Measurements from ENCODE around the gene CTIF.

CTIF gene

GRCh38 chr18:48821251-48821590, 282.4 kb downstream of the CTIF start:
- no peak for TF ChIP-seq EP300 (IDR thresholded peaks at IDR 0.05; ENCODE audit: borderline replicate concordance)
- TF ChIP-seq TCF12 (IDR thresholded peaks at IDR 0.05; ENCODE audit: low read depth), result no peak
- TF ChIP-seq MAX (IDR thresholded peaks at IDR 0.05), result no peak
- no peak for TF ChIP-seq NFIC (IDR thresholded peaks at IDR 0.05)
- TF ChIP-seq USF1 (IDR thresholded peaks at IDR 0.05), result no peak
- no peak for TF ChIP-seq REST (IDR thresholded peaks at IDR 0.05; ENCODE audit: low read depth)
- TF ChIP-seq CEBPB (IDR thresholded peaks at IDR 0.05), result no peak
- no peak for TF ChIP-seq ZBTB7A (IDR thresholded peaks at IDR 0.05; ENCODE audit: low read depth)
- no peak for TF ChIP-seq TEAD4 (IDR thresholded peaks at IDR 0.05)
- no peak for TF ChIP-seq FOXM1 (IDR thresholded peaks at IDR 0.05; ENCODE audit: borderline replicate concordance, low read depth)
- no peak for TF ChIP-seq RAD21 (IDR thresholded peaks at IDR 0.05; ENCODE audit: low read depth)
- no peak for TF ChIP-seq TAF1 (IDR thresholded peaks at IDR 0.05; ENCODE audit: low read depth)
- TF ChIP-seq EGR1 (IDR thresholded peaks at IDR 0.05), result no peak
- no peak for TF ChIP-seq CREB1 (IDR thresholded peaks at IDR 0.05; ENCODE audit: low read depth)
- no peak for TF ChIP-seq YY1 (IDR thresholded peaks at IDR 0.05; ENCODE audit: low read depth)

GRCh38 chr18:48821845-48822244, 283.0 kb downstream of the CTIF start:
- no peak for TF ChIP-seq ZBTB7A (IDR thresholded peaks at IDR 0.05; ENCODE audit: low read depth)
- no peak for TF ChIP-seq MAX (IDR thresholded peaks at IDR 0.05)
- no peak for TF ChIP-seq EP300 (IDR thresholded peaks at IDR 0.05; ENCODE audit: borderline replicate concordance)
- no peak for TF ChIP-seq YY1 (IDR thresholded peaks at IDR 0.05; ENCODE audit: low read depth)
- no peak for TF ChIP-seq CREB1 (IDR thresholded peaks at IDR 0.05; ENCODE audit: low read depth)
- TF ChIP-seq TCF12 (IDR thresholded peaks at IDR 0.05; ENCODE audit: low read depth), result no peak
- no peak for TF ChIP-seq RAD21 (IDR thresholded peaks at IDR 0.05; ENCODE audit: low read depth)
- TF ChIP-seq EGR1 (IDR thresholded peaks at IDR 0.05), result no peak
- no peak for TF ChIP-seq CEBPB (IDR thresholded peaks at IDR 0.05)
- no peak for TF ChIP-seq NFIC (IDR thresholded peaks at IDR 0.05)
- no peak for TF ChIP-seq REST (IDR thresholded peaks at IDR 0.05; ENCODE audit: low read depth)
- TF ChIP-seq FOXM1 (IDR thresholded peaks at IDR 0.05; ENCODE audit: borderline replicate concordance, low read depth), result no peak
- no peak for TF ChIP-seq TAF1 (IDR thresholded peaks at IDR 0.05; ENCODE audit: low read depth)
- TF ChIP-seq TEAD4 (IDR thresholded peaks at IDR 0.05), result no peak
- no peak for TF ChIP-seq USF1 (IDR thresholded peaks at IDR 0.05)

- TF ChIP-seq RAD21 (IDR thresholded peaks at IDR 0.05; ENCODE audit: low read depth), result no peak
- TF ChIP-seq CEBPB (IDR thresholded peaks at IDR 0.05), result no peak
- TF ChIP-seq TCF12 (IDR thresholded peaks at IDR 0.05; ENCODE audit: low read depth), result no peak
- TF ChIP-seq FOXM1 (IDR thresholded peaks at IDR 0.05; ENCODE audit: borderline replicate concordance, low read depth), result no peak
- TF ChIP-seq REST (IDR thresholded peaks at IDR 0.05; ENCODE audit: low read depth), result no peak
- TF ChIP-seq EGR1 (IDR thresholded peaks at IDR 0.05), result no peak
- no peak for TF ChIP-seq EP300 (IDR thresholded peaks at IDR 0.05; ENCODE audit: borderline replicate concordance)
- TF ChIP-seq USF1 (IDR thresholded peaks at IDR 0.05), result no peak
- TF ChIP-seq MAX (IDR thresholded peaks at IDR 0.05), result no peak
- TF ChIP-seq YY1 (IDR thresholded peaks at IDR 0.05; ENCODE audit: low read depth), result no peak
- TF ChIP-seq ZBTB7A (IDR thresholded peaks at IDR 0.05; ENCODE audit: low read depth), result no peak
Observed at GRCh38 chr18:48824231-48824970, 285.6 kb downstream of the CTIF start.
